ENCODE measurements around the gene ZYX.
A peak's percentile ranks its signal among the peaks of the same experiment; 100 is the strongest.

Gene ZYX

GRCh38 chr7:143363016-143363937 is 17.9 kb upstream of the ZYX start:
- no peak for DNase-seq

- DNase-seq = no peak
Measured at GRCh38 chr7:143367972-143368371, 13.2 kb upstream of the ZYX start.

GRCh38 chr7:143368387-143368786 is 12.8 kb upstream of the ZYX start:
- no peak for DNase-seq

GRCh38 chr7:143369678-143370651 is 11.2 kb upstream of the ZYX start:
- DNase-seq = no peak

- no peak for DNase-seq
Measured at GRCh38 chr7:143372070-143372469, 9.1 kb upstream of the ZYX start.

- no peak for DNase-seq
Measured at GRCh38 chr7:143373255-143373794, 7.8 kb upstream of the ZYX start.

- DNase-seq = no peak
Measured at GRCh38 chr7:143374561-143374960, 6.6 kb upstream of the ZYX start.

GRCh38 chr7:143375298-143376034 is 5.7 kb upstream of the ZYX start:
- DNase-seq = no peak

- no peak for DNase-seq
Measured at GRCh38 chr7:143376396-143376795, 4.7 kb upstream of the ZYX start.

GRCh38 chr7:143379611-143380259 is 1.4 kb upstream of the ZYX start:
- no peak for DNase-seq

- DNase-seq = peak; percentile 86
Measured at GRCh38 chr7:143380260-143380645, 892 bp upstream of the ZYX start.

- DNase-seq = peak; percentile 83
Measured at GRCh38 chr7:143381427-143382125, 431 bp downstream of the ZYX start.

GRCh38 chr7:143382126-143382790 is 1.1 kb downstream of the ZYX start:
- no peak for DNase-seq

GRCh38 chr7:143382791-143383641 is 1.9 kb downstream of the ZYX start:
- DNase-seq = no peak

- DNase-seq = no peak
Measured at GRCh38 chr7:143383642-143383957, 2.5 kb downstream of the ZYX start.

GRCh38 chr7:143384148-143384547 is 3.0 kb downstream of the ZYX start:
- no peak for DNase-seq

- DNase-seq = no peak
Measured at GRCh38 chr7:143384661-143385631, 3.8 kb downstream of the ZYX start.

- no peak for DNase-seq
Measured at GRCh38 chr7:143385891-143386781, 5.0 kb downstream of the ZYX start.

Data from fibroblast of upper back skin (primary cell).